ENCODE measurements around the gene WWTR1.

The WWTR1 gene

DNA sequence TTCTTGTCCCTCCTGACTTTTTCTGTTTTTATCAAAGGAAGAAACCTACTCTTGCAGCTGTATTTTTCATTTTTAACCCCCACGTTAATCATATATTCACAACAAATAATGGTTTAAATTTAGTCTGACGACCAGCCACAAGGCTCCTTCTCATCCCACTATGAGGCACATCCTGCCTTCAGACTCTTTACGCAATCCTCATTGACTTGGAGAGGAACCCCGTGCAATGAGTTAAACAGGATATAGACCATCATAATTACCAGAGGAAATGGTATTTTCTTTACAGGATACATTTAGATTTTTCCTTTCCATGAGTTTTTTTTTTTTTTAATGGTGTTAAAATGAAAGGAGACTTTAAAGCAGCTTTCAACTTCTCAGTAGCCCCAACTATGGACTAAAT lies 68.5 kb downstream of the WWTR1 start:
- DNase-seq (ENCODE audit: insufficient read length, low spot score) (no peak), FAIRE-seq (no peak)
- TF ChIP-seq POLR2A (IDR thresholded peaks at IDR 0.05; ENCODE audit: low read depth, low read length) (no peak), POU2F2 (IDR thresholded peaks at IDR 0.05; ENCODE audit: low read depth, low read length) (no peak), SPI1 (IDR thresholded peaks at IDR 0.05; ENCODE audit: low read depth, low read length) (no peak), PAX5 (IDR thresholded peaks at IDR 0.05; ENCODE audit: insufficient read depth, low read length, severe bottlenecking) (no peak), TAF1 (IDR thresholded peaks at IDR 0.05; ENCODE audit: low read depth, low read length) (no peak), POLR2AphosphoS5 (IDR thresholded peaks at IDR 0.05; ENCODE audit: low read depth, low read length) (no peak)

DNA sequence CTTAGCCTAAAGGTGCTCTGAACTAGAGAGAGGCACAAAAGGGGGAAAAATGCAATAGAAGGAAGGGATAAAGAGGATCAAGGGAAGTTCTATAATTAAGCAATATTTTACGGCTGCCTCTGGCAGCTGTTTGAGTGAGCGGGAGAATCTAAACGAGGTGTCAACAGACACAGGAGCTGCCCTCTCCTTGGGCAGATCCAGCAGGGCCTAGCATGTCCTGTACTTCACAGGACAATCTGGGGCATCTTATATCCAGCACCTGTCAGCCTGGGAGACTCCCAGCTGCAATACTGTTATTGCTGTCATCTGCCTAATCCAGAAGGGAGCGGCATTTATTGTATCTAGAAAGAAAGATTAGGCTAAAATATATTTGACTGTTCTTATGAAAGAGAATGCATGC lies 68.9 kb downstream of the WWTR1 start:
- FAIRE-seq (no peak), DNase-seq (ENCODE audit: insufficient read length, low spot score) (no peak)
- TF ChIP-seq PAX5 (IDR thresholded peaks at IDR 0.05; ENCODE audit: insufficient read depth, low read length, severe bottlenecking) = no peak
- no peak for TF ChIP-seq POLR2AphosphoS5 (IDR thresholded peaks at IDR 0.05; ENCODE audit: low read depth, low read length)
- no peak for TF ChIP-seq TAF1 (IDR thresholded peaks at IDR 0.05; ENCODE audit: low read depth, low read length)
- TF ChIP-seq SPI1 (IDR thresholded peaks at IDR 0.05; ENCODE audit: low read depth, low read length) = no peak
- no peak for TF ChIP-seq POLR2A (IDR thresholded peaks at IDR 0.05; ENCODE audit: low read depth, low read length)
- no peak for TF ChIP-seq POU2F2 (IDR thresholded peaks at IDR 0.05; ENCODE audit: low read depth, low read length)

DNA sequence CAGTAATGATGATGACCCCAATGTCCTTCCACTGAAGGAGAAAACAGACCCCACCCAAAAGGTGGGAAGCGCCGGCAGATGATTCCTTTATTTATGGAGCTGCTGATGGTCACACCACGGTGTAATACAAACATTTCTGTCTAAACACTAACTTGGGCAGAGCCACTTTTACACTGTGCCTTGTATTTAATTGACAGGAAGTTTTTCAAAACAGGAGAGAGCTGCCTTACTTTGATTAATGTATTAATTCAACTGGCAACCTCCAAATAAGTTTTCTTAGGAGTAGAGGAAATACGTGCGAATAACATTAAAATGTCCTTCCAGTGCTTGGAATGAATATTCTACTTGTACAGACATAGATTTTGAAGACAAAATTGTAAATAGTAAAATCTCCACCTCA lies 70.4 kb downstream of the WWTR1 start:
- FAIRE-seq (no peak), DNase-seq (ENCODE audit: insufficient read length, low spot score) (no peak)
- TF ChIP-seq TAF1 (IDR thresholded peaks at IDR 0.05; ENCODE audit: low read depth, low read length) = no peak
- no peak for TF ChIP-seq POLR2AphosphoS5 (IDR thresholded peaks at IDR 0.05; ENCODE audit: low read depth, low read length)
- no peak for TF ChIP-seq POU2F2 (IDR thresholded peaks at IDR 0.05; ENCODE audit: low read depth, low read length)
- no peak for TF ChIP-seq SPI1 (IDR thresholded peaks at IDR 0.05; ENCODE audit: low read depth, low read length)
- TF ChIP-seq PAX5 (IDR thresholded peaks at IDR 0.05; ENCODE audit: insufficient read depth, low read length, severe bottlenecking) = no peak
- TF ChIP-seq POLR2A (IDR thresholded peaks at IDR 0.05; ENCODE audit: low read depth, low read length) = no peak

DNA sequence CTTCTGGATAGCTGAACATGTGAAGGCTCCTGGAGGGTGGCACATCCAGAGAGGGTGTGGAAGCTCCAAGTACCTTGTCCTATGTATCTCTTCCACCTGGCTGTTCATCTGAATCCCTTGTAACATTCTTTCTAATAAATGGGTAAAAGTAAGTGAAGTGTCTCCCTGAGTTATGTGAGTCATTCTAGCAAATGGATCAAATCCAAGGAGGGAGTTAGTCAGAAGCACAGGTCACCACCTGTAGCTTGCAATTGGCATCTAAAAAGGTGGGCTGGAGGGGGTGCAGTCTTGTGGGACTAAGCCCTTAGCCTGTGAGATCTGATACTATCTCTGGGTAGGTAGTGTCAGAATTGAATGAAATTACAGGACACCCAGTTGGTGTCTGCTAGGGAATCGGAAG lies 71.0 kb downstream of the WWTR1 start:
- FAIRE-seq = no peak
- no peak for DNase-seq (ENCODE audit: insufficient read length, low spot score)
- no peak for TF ChIP-seq POU2F2 (IDR thresholded peaks at IDR 0.05; ENCODE audit: low read depth, low read length)
- no peak for TF ChIP-seq PAX5 (IDR thresholded peaks at IDR 0.05; ENCODE audit: insufficient read depth, low read length, severe bottlenecking)
- no peak for TF ChIP-seq TAF1 (IDR thresholded peaks at IDR 0.05; ENCODE audit: low read depth, low read length)

DNA sequence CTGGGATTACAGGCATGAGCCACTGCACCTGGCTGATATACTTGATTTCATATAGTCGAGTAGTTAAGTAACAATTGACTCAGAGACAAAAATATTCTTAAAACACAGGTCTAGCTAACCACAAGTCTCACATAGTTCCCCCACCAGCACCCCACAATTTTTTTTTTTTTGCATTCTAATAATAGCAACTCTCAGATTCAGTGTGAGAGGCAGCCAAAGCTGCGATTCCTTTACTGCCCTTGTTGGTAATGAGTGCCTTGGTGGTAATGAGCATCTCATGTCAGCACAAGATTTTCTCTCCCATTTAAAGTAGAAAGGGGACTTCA lies 72.5 kb downstream of the WWTR1 start:
- DNase-seq (ENCODE audit: insufficient read length, low spot score) (no peak), FAIRE-seq (no peak)
- no peak for TF ChIP-seq SPI1 (IDR thresholded peaks at IDR 0.05; ENCODE audit: low read depth, low read length)
- TF ChIP-seq POU2F2 (IDR thresholded peaks at IDR 0.05; ENCODE audit: low read depth, low read length) = no peak
- no peak for TF ChIP-seq TAF1 (IDR thresholded peaks at IDR 0.05; ENCODE audit: low read depth, low read length)
- TF ChIP-seq PAX5 (IDR thresholded peaks at IDR 0.05; ENCODE audit: insufficient read depth, low read length, severe bottlenecking) = no peak
- TF ChIP-seq POLR2A (IDR thresholded peaks at IDR 0.05; ENCODE audit: low read depth, low read length) = no peak
- no peak for TF ChIP-seq POLR2AphosphoS5 (IDR thresholded peaks at IDR 0.05; ENCODE audit: low read depth, low read length)

DNA sequence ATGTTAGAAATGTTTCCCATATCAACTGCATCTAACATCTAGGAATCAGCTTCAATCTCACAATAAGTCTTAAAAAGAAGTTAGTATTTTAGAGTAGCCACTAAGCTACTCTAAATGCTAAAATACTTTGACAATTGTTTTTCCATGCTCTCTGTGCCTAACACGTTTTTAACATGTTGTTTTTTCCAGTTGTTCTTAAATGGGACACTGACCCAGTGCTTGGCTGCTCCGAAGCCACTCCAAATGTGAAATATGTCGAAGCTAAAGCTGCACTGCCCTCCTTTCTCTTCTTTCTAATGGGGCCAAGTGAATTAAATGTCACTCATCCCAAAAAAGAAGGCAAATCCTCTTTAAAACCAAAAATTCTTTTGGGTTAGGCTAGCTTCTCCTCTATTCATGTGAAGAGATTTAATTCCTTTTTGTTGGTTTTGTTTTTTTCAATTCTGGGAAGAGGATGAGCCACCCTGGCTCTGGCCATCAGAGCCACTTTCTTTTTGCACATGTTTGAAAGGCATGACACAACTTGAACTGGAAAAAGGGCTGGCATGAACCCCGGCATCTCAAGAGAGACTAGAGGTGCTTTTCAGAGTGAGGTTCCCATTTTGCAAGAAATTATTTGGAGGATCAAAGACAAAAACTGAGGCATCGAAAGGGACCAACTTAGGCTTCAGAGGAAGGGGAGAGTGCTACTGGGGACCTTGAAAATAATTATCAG lies 73.7 kb downstream of the WWTR1 start:
- DNase-seq (ENCODE audit: insufficient read length, low spot score) (no peak), FAIRE-seq (no peak)
- no peak for TF ChIP-seq POLR2A (IDR thresholded peaks at IDR 0.05; ENCODE audit: low read depth, low read length)
- TF ChIP-seq TAF1 (IDR thresholded peaks at IDR 0.05; ENCODE audit: low read depth, low read length) = no peak
- TF ChIP-seq PAX5 (IDR thresholded peaks at IDR 0.05; ENCODE audit: insufficient read depth, low read length, severe bottlenecking) = no peak
- TF ChIP-seq POU2F2 (IDR thresholded peaks at IDR 0.05; ENCODE audit: low read depth, low read length) = no peak
- no peak for TF ChIP-seq SPI1 (IDR thresholded peaks at IDR 0.05; ENCODE audit: low read depth, low read length)
- no peak for TF ChIP-seq POLR2AphosphoS5 (IDR thresholded peaks at IDR 0.05; ENCODE audit: low read depth, low read length)

DNA sequence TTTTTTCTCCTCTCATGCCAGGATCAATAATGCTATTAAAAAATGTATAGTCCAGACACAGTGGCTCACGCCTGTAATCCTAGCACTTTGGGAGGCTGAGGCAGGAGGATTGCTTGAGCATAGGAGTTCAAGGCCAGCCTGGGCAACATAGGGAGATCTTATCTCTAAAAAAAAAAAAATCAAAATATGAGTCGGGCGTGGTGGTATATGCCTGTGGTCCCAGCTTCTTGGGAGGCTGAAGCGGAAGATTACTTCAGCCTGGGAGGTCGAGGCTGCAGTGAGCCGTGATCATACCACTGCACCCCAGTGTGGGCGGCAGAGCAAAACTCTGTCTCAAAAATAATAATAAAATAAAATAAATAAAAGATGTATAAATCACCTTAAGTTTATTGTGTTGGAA lies 75.4 kb downstream of the WWTR1 start:
- no peak for TF ChIP-seq POU2F2 (IDR thresholded peaks at IDR 0.05; ENCODE audit: low read depth, low read length)
- FAIRE-seq (no peak), DNase-seq (ENCODE audit: insufficient read length, low spot score) (no peak)

DNA sequence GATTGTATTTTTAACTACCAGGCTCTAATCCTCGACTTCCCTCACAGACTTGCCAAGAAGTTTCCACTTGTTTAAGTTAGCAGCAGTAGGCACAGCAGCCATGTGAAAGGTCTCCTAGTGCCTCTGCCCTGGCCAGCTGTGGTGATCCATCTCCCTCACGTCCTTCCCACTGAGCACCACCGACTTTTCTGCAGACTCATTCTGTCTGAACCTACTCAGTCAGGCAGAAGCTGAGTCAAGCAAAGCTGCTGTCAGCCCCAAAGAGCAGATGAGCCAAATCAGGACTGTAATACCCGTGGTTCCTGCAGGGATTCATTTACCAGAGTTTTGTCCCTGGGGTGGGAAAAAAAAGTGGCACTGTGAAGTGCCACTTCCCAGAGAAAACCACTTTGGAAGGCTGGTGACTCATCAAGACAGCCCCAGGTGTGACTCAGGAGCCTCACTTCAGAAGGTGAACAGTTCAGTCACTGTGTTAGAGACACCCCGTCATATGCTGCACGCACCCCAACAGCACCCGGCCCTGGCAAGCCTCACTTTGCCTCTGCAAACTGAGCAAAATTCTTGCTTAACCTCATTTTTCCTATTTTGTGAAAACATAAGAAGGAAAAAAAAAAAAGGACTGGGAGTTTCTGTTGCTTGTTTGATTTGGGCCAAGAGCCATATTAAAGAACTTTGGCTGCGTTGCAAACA lies 76.0 kb downstream of the WWTR1 start:
- DNase-seq (ENCODE audit: insufficient read length, low spot score) = no peak
- no peak for TF ChIP-seq POU2F2 (IDR thresholded peaks at IDR 0.05; ENCODE audit: low read depth, low read length)
- TF ChIP-seq SPI1 (IDR thresholded peaks at IDR 0.05; ENCODE audit: low read depth, low read length) = no peak
- TF ChIP-seq PAX5 (IDR thresholded peaks at IDR 0.05; ENCODE audit: insufficient read depth, low read length, severe bottlenecking) = no peak
- TF ChIP-seq POLR2A (IDR thresholded peaks at IDR 0.05; ENCODE audit: low read depth, low read length) = no peak
- TF ChIP-seq TAF1 (IDR thresholded peaks at IDR 0.05; ENCODE audit: low read depth, low read length) = no peak
- TF ChIP-seq POLR2AphosphoS5 (IDR thresholded peaks at IDR 0.05; ENCODE audit: low read depth, low read length) = no peak
- no peak for FAIRE-seq

DNA sequence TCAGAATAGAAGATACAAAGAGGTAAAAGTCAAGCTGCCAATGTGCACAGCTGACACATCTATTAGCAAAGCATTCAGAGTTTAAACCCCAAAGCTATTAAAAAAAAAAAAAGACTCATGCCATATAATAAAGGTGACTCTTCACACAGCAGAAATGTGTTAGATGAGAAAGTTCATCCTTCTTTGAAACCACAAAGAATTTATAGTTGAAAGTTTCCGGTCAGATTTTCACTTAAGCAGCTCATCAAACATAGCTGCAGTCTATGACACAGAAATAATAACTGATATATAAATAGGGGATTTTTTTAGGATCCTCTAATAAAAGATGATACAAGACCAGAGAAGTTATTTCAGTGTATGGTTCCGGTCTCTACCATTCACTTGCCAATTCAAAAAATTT lies 76.6 kb downstream of the WWTR1 start:
- DNase-seq (ENCODE audit: insufficient read length, low spot score) (no peak), FAIRE-seq (no peak)
- TF ChIP-seq TAF1 (IDR thresholded peaks at IDR 0.05; ENCODE audit: low read depth, low read length) (no peak), POLR2A (IDR thresholded peaks at IDR 0.05; ENCODE audit: low read depth, low read length) (no peak), PAX5 (IDR thresholded peaks at IDR 0.05; ENCODE audit: insufficient read depth, low read length, severe bottlenecking) (no peak), POLR2AphosphoS5 (IDR thresholded peaks at IDR 0.05; ENCODE audit: low read depth, low read length) (no peak), SPI1 (IDR thresholded peaks at IDR 0.05; ENCODE audit: low read depth, low read length) (no peak), POU2F2 (IDR thresholded peaks at IDR 0.05; ENCODE audit: low read depth, low read length) (no peak)

Measured in GM12891 (cell line).